ENCODE data around the gene FAM25G. TPM values are rescaled to one million over a fixed set of nuclear protein-coding genes. Genes with fewer than 3 reads are reported as not detected.
"Not testable (repeated sequence)": the region's sequence is repeated elsewhere in the genome, so short reads cannot be mapped to it uniquely, and the experiment has no call there.

Gene FAM25G
- total RNA-seq (not detected), total RNA-seq (0 to 0.35 reads per million in 2 donors)

GRCh38 chr10:47491600-47491999, at the start of gene FAM25G:
FAM25G (minus strand) TSS chr10:47491700; CDS start chr10:47491674, 26 bp downstream.
- not testable (repeated sequence) for H3K27me3 Mint-ChIP-seq; H3K4me1 Mint-ChIP-seq; ATAC-seq; H3K9me3 ChIP-seq (ENCODE audit: control insufficient read depth, low read length, poor library complexity, severe bottlenecking); H3K36me3 Mint-ChIP-seq (ENCODE audit: low read depth); H3K27ac Mint-ChIP-seq; H3K4me3 Mint-ChIP-seq; DNase-seq

- ATAC-seq; DNase-seq; H3K4me3 Mint-ChIP-seq; H3K9me3 ChIP-seq (ENCODE audit: control insufficient read depth, low read length, poor library complexity, severe bottlenecking); H3K4me1 Mint-ChIP-seq; H3K27ac Mint-ChIP-seq; H3K27me3 Mint-ChIP-seq; H3K36me3 Mint-ChIP-seq (ENCODE audit: low read depth): not testable (repeated sequence)
Measured at GRCh38 chr10:47536430-47536829, 44.9 kb upstream of the FAM25G start.

- ATAC-seq; H3K27ac Mint-ChIP-seq; H3K4me3 Mint-ChIP-seq; H3K4me1 Mint-ChIP-seq; H3K27me3 Mint-ChIP-seq; H3K36me3 Mint-ChIP-seq (ENCODE audit: low read depth); H3K9me3 ChIP-seq (ENCODE audit: control insufficient read depth, low read length, poor library complexity, severe bottlenecking); DNase-seq: not testable (repeated sequence)
Measured at GRCh38 chr10:47523475-47523874, 32.0 kb upstream of the FAM25G start, which contains the start of gene AGAP9. AGAP9 (minus strand) TSS chr10:47523638; CDS start chr10:47523526, 112 bp downstream.

GRCh38 chr10:47502313-47502712, 10.8 kb upstream of the FAM25G start:
- not testable (repeated sequence) for H3K27me3 Mint-ChIP-seq; H3K4me1 Mint-ChIP-seq; H3K27ac Mint-ChIP-seq; ATAC-seq; H3K4me3 Mint-ChIP-seq; H3K9me3 ChIP-seq (ENCODE audit: control insufficient read depth, low read length, poor library complexity, severe bottlenecking); DNase-seq; H3K36me3 Mint-ChIP-seq (ENCODE audit: low read depth)

- not testable (repeated sequence) for H3K4me1 Mint-ChIP-seq; H3K9me3 ChIP-seq (ENCODE audit: control insufficient read depth, low read length, poor library complexity, severe bottlenecking); H3K36me3 Mint-ChIP-seq (ENCODE audit: low read depth); DNase-seq; ATAC-seq; H3K27ac Mint-ChIP-seq; H3K4me3 Mint-ChIP-seq; H3K27me3 Mint-ChIP-seq
Measured at GRCh38 chr10:47494226-47494625, 2.7 kb upstream of the FAM25G start.

GRCh38 chr10:47489630-47490029, 1.9 kb downstream of the FAM25G start:
- not testable (repeated sequence) for DNase-seq; H3K4me1 Mint-ChIP-seq; H3K27ac Mint-ChIP-seq; H3K36me3 Mint-ChIP-seq (ENCODE audit: low read depth); H3K4me3 Mint-ChIP-seq; ATAC-seq; H3K9me3 ChIP-seq (ENCODE audit: control insufficient read depth, low read length, poor library complexity, severe bottlenecking); H3K27me3 Mint-ChIP-seq

- H3K27me3 Mint-ChIP-seq; DNase-seq; H3K4me1 Mint-ChIP-seq; H3K36me3 Mint-ChIP-seq (ENCODE audit: low read depth); H3K4me3 Mint-ChIP-seq; H3K27ac Mint-ChIP-seq; ATAC-seq; H3K9me3 ChIP-seq (ENCODE audit: control insufficient read depth, low read length, poor library complexity, severe bottlenecking): not testable (repeated sequence)
Measured at GRCh38 chr10:47485943-47486342, 5.6 kb downstream of the FAM25G start.

- ATAC-seq; H3K27me3 Mint-ChIP-seq; DNase-seq; H3K36me3 Mint-ChIP-seq (ENCODE audit: low read depth); H3K4me3 Mint-ChIP-seq; H3K9me3 ChIP-seq (ENCODE audit: control insufficient read depth, low read length, poor library complexity, severe bottlenecking); H3K27ac Mint-ChIP-seq; H3K4me1 Mint-ChIP-seq: not testable (repeated sequence)
Measured at GRCh38 chr10:47484786-47485185, 6.7 kb downstream of the FAM25G start.

GRCh38 chr10:47483923-47484322, 7.6 kb downstream of the FAM25G start, which contains the start of gene ANXA8:
ANXA8 (minus strand) TSS chr10:47484115; CDS start chr10:47483933, 182 bp downstream.
- H3K9me3 ChIP-seq (ENCODE audit: control insufficient read depth, low read length, poor library complexity, severe bottlenecking); ATAC-seq; H3K4me3 Mint-ChIP-seq; H3K27ac Mint-ChIP-seq; H3K4me1 Mint-ChIP-seq; H3K36me3 Mint-ChIP-seq (ENCODE audit: low read depth); H3K27me3 Mint-ChIP-seq; DNase-seq: not testable (repeated sequence)

- not testable (repeated sequence) for H3K27ac Mint-ChIP-seq; ATAC-seq; H3K4me3 Mint-ChIP-seq; H3K36me3 Mint-ChIP-seq (ENCODE audit: low read depth); H3K27me3 Mint-ChIP-seq; H3K9me3 ChIP-seq (ENCODE audit: control insufficient read depth, low read length, poor library complexity, severe bottlenecking); H3K4me1 Mint-ChIP-seq; DNase-seq
Measured at GRCh38 chr10:47482367-47482766, 9.1 kb downstream of the FAM25G start.

GRCh38 chr10:47481768-47482181, 9.7 kb downstream of the FAM25G start:
- not testable (repeated sequence) for H3K36me3 Mint-ChIP-seq (ENCODE audit: low read depth); H3K27me3 Mint-ChIP-seq; ATAC-seq; H3K4me3 Mint-ChIP-seq; H3K4me1 Mint-ChIP-seq; H3K9me3 ChIP-seq (ENCODE audit: control insufficient read depth, low read length, poor library complexity, severe bottlenecking); H3K27ac Mint-ChIP-seq; DNase-seq

- not testable (repeated sequence) for ATAC-seq; H3K27ac Mint-ChIP-seq; DNase-seq; H3K4me1 Mint-ChIP-seq; H3K4me3 Mint-ChIP-seq; H3K9me3 ChIP-seq (ENCODE audit: control insufficient read depth, low read length, poor library complexity, severe bottlenecking); H3K27me3 Mint-ChIP-seq; H3K36me3 Mint-ChIP-seq (ENCODE audit: low read depth)
Measured at GRCh38 chr10:47481182-47481766, 10.2 kb downstream of the FAM25G start.

GRCh38 chr10:47480133-47480532, 11.4 kb downstream of the FAM25G start:
- H3K27ac Mint-ChIP-seq; DNase-seq; H3K4me3 Mint-ChIP-seq; H3K9me3 ChIP-seq (ENCODE audit: control insufficient read depth, low read length, poor library complexity, severe bottlenecking); H3K36me3 Mint-ChIP-seq (ENCODE audit: low read depth); H3K27me3 Mint-ChIP-seq; ATAC-seq; H3K4me1 Mint-ChIP-seq: not testable (repeated sequence)

- H3K4me1 Mint-ChIP-seq; H3K36me3 Mint-ChIP-seq (ENCODE audit: low read depth); H3K4me3 Mint-ChIP-seq; H3K27ac Mint-ChIP-seq; H3K9me3 ChIP-seq (ENCODE audit: control insufficient read depth, low read length, poor library complexity, severe bottlenecking); ATAC-seq; H3K27me3 Mint-ChIP-seq; DNase-seq: not testable (repeated sequence)
Measured at GRCh38 chr10:47478114-47478513, 13.4 kb downstream of the FAM25G start.

Data from T-helper 17 cell (primary cell).